DOHH2 (cell line): Measurements from ENCODE around the gene USP12.

ENCODE experiments used
- EZH2phosphoT487 ChIP-seq: fragments of 200-600 bp; sonication (generic); IDR thresholded peaks from 2 replicates; pipeline ENCODE4 v1.6.1; 2017; ENCODE audit warnings: borderline replicate concordance, mild to moderate bottlenecking, antibody characterized with exemption, low read length, moderate library complexity, mixed read lengths
- TF ChIP-seq, protein P1 (sequence below): fragments of 200-600 bp; sonication (generic); IDR thresholded peaks from one replicate; pipeline ENCODE4 v1.5.1; 2014; ENCODE audit warnings: antibody characterized with exemption, mild to moderate bottlenecking, low read depth, low read length; ENCODE audit not compliant: poor library complexity, severe bottlenecking

DNA sequence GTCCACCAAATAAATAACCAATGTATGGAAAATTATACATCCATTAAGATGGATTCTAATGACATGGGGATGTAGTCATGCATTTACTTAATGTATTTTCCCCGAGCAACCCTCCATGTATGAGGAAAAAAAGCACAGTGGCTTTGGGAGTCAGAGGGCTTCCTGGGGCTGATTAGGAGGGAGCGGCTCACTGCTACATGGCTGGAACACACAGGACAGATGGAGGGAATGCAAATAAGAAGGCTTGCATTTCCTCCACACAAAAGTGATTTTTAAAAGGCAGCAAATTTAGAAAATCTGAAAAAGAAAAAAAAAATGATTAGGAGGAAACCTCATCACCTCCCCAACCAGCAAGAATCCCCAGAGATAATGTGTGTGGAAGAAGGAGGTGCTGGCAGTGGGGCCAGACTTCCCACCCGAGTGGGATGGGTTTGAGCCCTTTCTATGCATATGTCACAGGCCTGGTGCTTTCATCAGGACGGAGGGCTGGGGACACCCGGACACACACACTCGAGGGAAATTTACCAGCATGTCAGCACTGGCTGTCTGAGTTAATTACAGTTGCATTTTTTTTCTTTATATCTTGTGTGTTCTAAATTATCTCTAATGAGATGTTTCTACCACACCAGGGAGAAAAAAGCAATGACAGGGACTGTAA is 118.9 kb downstream of the USP12 start:
- TF ChIP-seq, protein P1, sequence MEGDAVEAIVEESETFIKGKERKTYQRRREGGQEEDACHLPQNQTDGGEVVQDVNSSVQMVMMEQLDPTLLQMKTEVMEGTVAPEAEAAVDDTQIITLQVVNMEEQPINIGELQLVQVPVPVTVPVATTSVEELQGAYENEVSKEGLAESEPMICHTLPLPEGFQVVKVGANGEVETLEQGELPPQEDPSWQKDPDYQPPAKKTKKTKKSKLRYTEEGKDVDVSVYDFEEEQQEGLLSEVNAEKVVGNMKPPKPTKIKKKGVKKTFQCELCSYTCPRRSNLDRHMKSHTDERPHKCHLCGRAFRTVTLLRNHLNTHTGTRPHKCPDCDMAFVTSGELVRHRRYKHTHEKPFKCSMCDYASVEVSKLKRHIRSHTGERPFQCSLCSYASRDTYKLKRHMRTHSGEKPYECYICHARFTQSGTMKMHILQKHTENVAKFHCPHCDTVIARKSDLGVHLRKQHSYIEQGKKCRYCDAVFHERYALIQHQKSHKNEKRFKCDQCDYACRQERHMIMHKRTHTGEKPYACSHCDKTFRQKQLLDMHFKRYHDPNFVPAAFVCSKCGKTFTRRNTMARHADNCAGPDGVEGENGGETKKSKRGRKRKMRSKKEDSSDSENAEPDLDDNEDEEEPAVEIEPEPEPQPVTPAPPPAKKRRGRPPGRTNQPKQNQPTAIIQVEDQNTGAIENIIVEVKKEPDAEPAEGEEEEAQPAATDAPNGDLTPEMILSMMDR = no peak
- no peak for TF ChIP-seq EZH2phosphoT487
